Measurements from ENCODE around the gene NRXN3.

Gene NRXN3

DNA sequence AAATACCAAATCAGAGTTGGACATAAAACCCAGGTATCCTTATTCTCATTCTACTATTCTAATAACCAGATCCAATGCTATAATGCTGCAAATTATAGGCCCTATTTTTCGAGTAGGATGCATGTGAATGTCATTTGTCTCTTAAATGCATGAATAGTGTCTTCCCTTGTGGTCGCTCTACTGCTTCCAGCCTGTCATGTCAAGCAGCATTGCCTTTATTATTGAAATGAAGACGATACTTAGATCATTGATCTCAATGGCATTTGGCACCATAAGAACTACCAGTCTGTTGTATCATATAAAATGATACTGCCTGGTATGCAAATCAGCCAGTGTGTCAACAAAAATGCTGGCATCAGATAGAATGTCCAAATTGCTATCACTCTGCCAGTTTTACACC, 1392.0 kb downstream of the NRXN3 start:
- no peaks in the 10 kb centered on the region for H3K27me3 ChIP-seq (ENCODE audit: insufficient read depth, low read length)
- no peaks in the 10 kb centered on the region for H3K9me3 ChIP-seq (ENCODE audit: insufficient read depth, low read depth, low read length)
- H3K9ac ChIP-seq (ENCODE audit: low read depth, low read length) = no peak overlapping the region
- H3K27ac ChIP-seq (ENCODE audit: low read length) = no peak overlapping the region
- no peaks in the 10 kb centered on the region for H3K36me3 ChIP-seq (ENCODE audit: insufficient read depth, low read depth, low read length)
- H3K4me1 ChIP-seq (ENCODE audit: insufficient read depth, low read length) = peaks cover 5% of the 10 kb centered on the region
- H3K4me3 ChIP-seq (ENCODE audit: low read length) = no peak overlapping the region

DNA sequence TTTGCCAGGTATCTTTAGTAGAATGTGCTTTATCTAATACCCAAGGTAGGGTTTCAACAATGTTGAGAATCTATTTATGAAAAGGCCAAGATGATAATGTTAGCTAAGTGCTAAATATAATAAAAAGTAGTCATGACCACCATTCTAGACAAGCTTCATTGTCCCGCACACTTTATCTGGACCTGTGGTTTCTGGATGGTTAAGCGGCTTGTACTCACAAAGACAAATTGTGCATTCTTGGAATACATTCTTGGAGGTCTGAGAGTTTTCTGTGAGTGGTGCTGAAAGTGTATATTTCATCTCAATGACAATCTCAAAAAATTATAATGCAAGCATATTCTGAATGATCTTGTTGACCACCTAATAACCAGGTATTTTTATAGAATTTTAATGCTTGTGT, 1394.2 kb downstream of the NRXN3 start:
- no peaks in the 10 kb centered on the region for H3K36me3 ChIP-seq (ENCODE audit: insufficient read depth, low read depth, low read length)
- H3K27me3 ChIP-seq (ENCODE audit: insufficient read depth, low read length) = no peaks in the 10 kb centered on the region
- no peaks in the 10 kb centered on the region for H3K9me3 ChIP-seq (ENCODE audit: insufficient read depth, low read depth, low read length)

GRCh38 chr14:79567306-79567705, 1397.1 kb downstream of the NRXN3 start:
- Histone ChIP-seq H3K4me3 (ENCODE audit: low read length) (no peak overlapping the region), H3K9ac (ENCODE audit: low read depth, low read length) (no peak overlapping the region), H3K9me3 (ENCODE audit: insufficient read depth, low read depth, low read length) (no peaks in the 10 kb centered on the region), H3K4me1 (ENCODE audit: insufficient read depth, low read length) (0 out of 2 replicates have a peak, but pooled peaks cover 6% of the 10 kb centered on the region), H3K36me3 (ENCODE audit: insufficient read depth, low read depth, low read length) (no peaks in the 10 kb centered on the region), H3K27me3 (ENCODE audit: insufficient read depth, low read length) (no peaks in the 10 kb centered on the region), H3K27ac (ENCODE audit: low read length) (no peak overlapping the region)

More for the DNA sequence above, 1394.2 kb downstream of the NRXN3 start:
- no peak overlapping the region for H3K4me3 ChIP-seq (ENCODE audit: low read length)
- H3K4me1 ChIP-seq (ENCODE audit: insufficient read depth, low read length) = peaks cover 11% of the 10 kb centered on the region
- H3K9ac ChIP-seq (ENCODE audit: low read depth, low read length) = no peak overlapping the region
- no peak overlapping the region for H3K27ac ChIP-seq (ENCODE audit: low read length)

DNA sequence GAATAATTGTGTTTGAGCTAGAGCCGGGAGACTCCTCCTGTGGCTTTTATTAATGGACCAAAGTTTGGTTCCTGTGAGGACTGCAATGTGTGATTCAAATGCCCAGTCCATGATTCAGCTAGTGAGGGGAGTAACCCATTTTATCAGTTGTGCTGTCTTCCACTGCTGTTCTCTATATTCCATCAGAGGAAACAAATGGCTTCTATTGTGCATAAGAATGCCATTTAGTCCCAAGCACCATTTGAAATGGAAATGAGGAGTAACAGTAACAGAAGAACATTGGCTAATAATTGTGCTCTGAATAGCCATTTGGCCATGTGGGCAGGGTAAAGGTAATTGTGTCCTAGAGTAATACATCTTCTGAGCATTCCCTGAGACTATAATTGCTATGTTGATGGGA, 1398.4 kb downstream of the NRXN3 start:
- Histone ChIP-seq H3K9me3 (ENCODE audit: insufficient read depth, low read depth, low read length) (no peaks in the 10 kb centered on the region), H3K27me3 (ENCODE audit: insufficient read depth, low read length) (no peaks in the 10 kb centered on the region), H3K27ac (ENCODE audit: low read length) (no peak overlapping the region), H3K4me1 (ENCODE audit: insufficient read depth, low read length) (0 out of 2 replicates have a peak, but pooled peaks cover 6% of the 10 kb centered on the region), H3K4me3 (ENCODE audit: low read length) (no peak overlapping the region), H3K9ac (ENCODE audit: low read depth, low read length) (no peak overlapping the region), H3K36me3 (ENCODE audit: insufficient read depth, low read depth, low read length) (no peaks in the 10 kb centered on the region)

DNA sequence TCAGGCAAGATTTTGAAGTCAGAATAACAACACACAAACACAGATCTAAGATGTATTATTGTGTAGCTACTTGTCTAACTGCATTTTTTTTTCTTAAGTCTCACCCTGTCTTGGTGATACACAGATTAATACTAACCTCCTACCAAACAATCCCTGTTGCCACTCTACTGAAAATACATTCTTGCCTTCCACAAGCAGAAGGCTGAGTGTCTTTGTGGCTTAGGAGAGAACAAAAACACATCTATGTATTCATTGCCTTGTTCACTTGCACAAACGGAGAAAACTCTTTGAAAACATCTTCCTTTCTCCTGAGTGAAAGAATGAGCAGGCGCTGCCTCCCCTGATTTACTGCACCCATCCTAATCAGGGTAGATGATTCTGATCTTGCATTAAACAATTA, 1398.9 kb downstream of the NRXN3 start:
- Histone ChIP-seq H3K4me1 (ENCODE audit: insufficient read depth, low read length) (0 out of 2 replicates have a peak, but pooled peaks cover 6% of the 10 kb centered on the region), H3K4me3 (ENCODE audit: low read length) (no peak overlapping the region), H3K9ac (ENCODE audit: low read depth, low read length) (no peak overlapping the region), H3K27me3 (ENCODE audit: insufficient read depth, low read length) (no peaks in the 10 kb centered on the region), H3K9me3 (ENCODE audit: insufficient read depth, low read depth, low read length) (no peaks in the 10 kb centered on the region), H3K36me3 (ENCODE audit: insufficient read depth, low read depth, low read length) (no peaks in the 10 kb centered on the region), H3K27ac (ENCODE audit: low read length) (no peak overlapping the region)

DNA sequence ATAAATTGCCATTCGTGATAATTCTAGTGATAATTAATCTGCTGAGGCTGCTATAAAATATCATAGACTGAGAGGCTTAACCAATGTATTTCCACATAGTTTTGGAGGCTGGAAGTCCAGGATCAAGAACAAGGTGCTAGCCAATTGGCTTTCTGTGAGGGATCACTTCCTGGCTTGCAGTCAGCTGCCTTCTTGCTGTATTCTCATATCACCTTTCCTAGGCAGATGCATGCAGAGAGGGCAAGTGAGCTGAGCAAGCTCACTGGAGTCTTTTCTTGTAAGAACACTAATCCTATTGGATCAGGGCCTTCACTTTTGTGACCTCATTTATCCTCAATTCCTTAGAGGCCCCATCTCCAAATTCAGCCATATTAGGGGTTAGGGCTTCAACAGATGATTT, 1400.5 kb downstream of the NRXN3 start:
- no peaks in the 10 kb centered on the region for H3K27me3 ChIP-seq (ENCODE audit: insufficient read depth, low read length)
- H3K36me3 ChIP-seq (ENCODE audit: insufficient read depth, low read depth, low read length) = no peaks in the 10 kb centered on the region
- H3K9me3 ChIP-seq (ENCODE audit: insufficient read depth, low read depth, low read length) = no peaks in the 10 kb centered on the region
- no peak overlapping the region for H3K9ac ChIP-seq (ENCODE audit: low read depth, low read length)
- no peak overlapping the region for H3K4me3 ChIP-seq (ENCODE audit: low read length)
- H3K4me1 ChIP-seq (ENCODE audit: insufficient read depth, low read length) = peaks cover 15% of the 10 kb centered on the region; the same call in 1 of the 2 replicates
- H3K27ac ChIP-seq (ENCODE audit: low read length) = no peak overlapping the region

DNA sequence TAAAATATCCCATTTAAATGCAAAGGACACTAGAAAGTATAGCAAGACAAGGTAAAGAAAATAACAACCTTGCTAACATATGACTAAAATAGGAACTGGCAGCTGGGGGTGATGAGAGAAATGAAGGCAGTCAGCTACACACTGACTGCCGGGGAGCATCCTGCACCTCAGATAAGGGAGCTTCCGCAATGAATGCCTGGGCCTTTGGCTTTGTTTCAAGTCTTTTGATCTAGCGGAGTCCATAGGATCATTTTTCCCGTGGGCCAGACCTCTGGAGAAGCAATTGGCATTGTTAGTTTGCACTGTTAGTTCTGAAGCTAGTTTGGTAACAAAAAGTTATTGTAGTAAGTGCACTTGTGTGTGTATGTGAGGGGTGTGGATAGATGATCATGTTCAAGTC, 1401.2 kb downstream of the NRXN3 start:
- no peaks in the 10 kb centered on the region for H3K9me3 ChIP-seq (ENCODE audit: insufficient read depth, low read depth, low read length)
- H3K4me1 ChIP-seq (ENCODE audit: insufficient read depth, low read length) = peaks cover 21% of the 10 kb centered on the region; the same call in 1 of the 2 replicates
- no peaks in the 10 kb centered on the region for H3K27me3 ChIP-seq (ENCODE audit: insufficient read depth, low read length)
- H3K27ac ChIP-seq (ENCODE audit: low read length) = no peak overlapping the region
- H3K36me3 ChIP-seq (ENCODE audit: insufficient read depth, low read depth, low read length) = no peaks in the 10 kb centered on the region
- no peak overlapping the region for H3K9ac ChIP-seq (ENCODE audit: low read depth, low read length)
- no peak overlapping the region for H3K4me3 ChIP-seq (ENCODE audit: low read length)

DNA sequence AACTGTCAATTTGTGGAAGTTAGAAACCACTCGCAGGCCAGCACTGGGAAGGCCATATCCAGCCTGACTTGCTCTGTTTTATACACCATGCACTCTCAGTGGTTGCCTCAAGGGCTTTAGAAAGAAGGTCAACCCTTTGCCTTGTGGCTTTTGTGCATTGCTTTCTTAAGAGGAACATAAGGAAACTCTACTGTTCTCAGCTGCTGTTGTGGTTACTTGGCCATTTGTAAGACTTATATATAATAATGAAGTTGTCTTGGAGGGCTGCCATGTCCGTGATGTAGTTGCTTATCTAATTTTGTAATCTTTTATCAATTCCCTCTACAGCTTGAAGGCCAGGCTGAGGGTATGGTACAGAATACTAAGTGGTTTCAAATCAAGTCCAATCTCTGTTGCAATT, 1403.3 kb downstream of the NRXN3 start:
- no peak overlapping the region for H3K27ac ChIP-seq (ENCODE audit: low read length)
- no peaks in the 10 kb centered on the region for H3K36me3 ChIP-seq (ENCODE audit: insufficient read depth, low read depth, low read length)
- no peak overlapping the region for H3K9ac ChIP-seq (ENCODE audit: low read depth, low read length)
- H3K9me3 ChIP-seq (ENCODE audit: insufficient read depth, low read depth, low read length) = no peaks in the 10 kb centered on the region
- no peaks in the 10 kb centered on the region for H3K27me3 ChIP-seq (ENCODE audit: insufficient read depth, low read length)
- peaks cover 24% of the 10 kb centered on the region; the same call in 1 of the 2 replicates for H3K4me1 ChIP-seq (ENCODE audit: insufficient read depth, low read length)
- H3K4me3 ChIP-seq (ENCODE audit: low read length) = no peak overlapping the region

DNA sequence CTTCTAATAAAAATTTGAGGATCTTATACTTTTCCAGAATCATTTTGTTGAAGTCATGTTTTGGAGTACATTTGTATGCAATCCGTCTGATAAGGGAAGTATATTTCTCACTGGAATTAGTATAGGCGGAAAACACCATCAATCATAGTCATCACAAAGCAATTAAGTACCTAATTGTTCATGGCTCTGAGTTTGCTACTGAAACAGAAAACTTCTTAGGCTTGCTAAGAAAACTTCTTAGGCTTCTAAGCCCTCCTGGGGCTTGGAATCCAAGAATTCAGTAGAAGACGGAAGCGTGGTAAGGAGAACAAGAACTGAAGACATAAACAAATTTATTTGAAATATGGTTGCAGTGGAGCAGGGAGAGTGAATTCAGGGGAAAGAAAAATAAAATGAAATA, 1404.9 kb downstream of the NRXN3 start:
- Histone ChIP-seq H3K4me1 (ENCODE audit: insufficient read depth, low read length) (peaks cover 20% of the 10 kb centered on the region; the same call in 1 of the 2 replicates), H3K9ac (ENCODE audit: low read depth, low read length) (no peak overlapping the region), H3K4me3 (ENCODE audit: low read length) (no peak overlapping the region), H3K27ac (ENCODE audit: low read length) (no peak overlapping the region), H3K9me3 (ENCODE audit: insufficient read depth, low read depth, low read length) (no peaks in the 10 kb centered on the region), H3K36me3 (ENCODE audit: insufficient read depth, low read depth, low read length) (no peaks in the 10 kb centered on the region), H3K27me3 (ENCODE audit: insufficient read depth, low read length) (no peaks in the 10 kb centered on the region)

- Histone ChIP-seq H3K27ac (ENCODE audit: low read length) (no peak overlapping the region), H3K4me1 (ENCODE audit: insufficient read depth, low read length) (peaks cover 28% of the 10 kb centered on the region), H3K9ac (ENCODE audit: low read depth, low read length) (no peak overlapping the region), H3K27me3 (ENCODE audit: insufficient read depth, low read length) (no peaks in the 10 kb centered on the region), H3K9me3 (ENCODE audit: insufficient read depth, low read depth, low read length) (no peaks in the 10 kb centered on the region), H3K4me3 (ENCODE audit: low read length) (no peak overlapping the region), H3K36me3 (ENCODE audit: insufficient read depth, low read depth, low read length) (no peaks in the 10 kb centered on the region)
These were observed 1406.3 kb downstream of the NRXN3 start for GRCh38 chr14:79576424-79576823.

DNA sequence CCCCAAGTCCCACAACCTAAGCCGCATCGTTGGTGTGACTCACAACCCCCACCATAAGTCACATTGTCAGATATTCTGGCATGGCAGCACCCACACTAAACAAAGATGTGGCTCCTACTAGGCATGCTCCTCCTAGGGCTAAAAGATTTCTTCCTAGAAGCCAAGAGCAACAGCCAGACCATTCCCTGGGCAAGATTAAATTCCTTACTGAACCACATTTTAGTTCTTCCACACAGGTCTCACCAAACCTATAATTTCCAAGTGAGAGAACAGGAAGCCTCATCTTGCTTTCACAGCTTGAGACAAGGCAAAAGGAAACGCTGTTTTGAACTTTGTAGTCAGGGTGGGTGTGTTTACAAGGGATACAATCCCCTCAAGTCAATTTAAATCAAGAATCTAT, 1408.3 kb downstream of the NRXN3 start:
- H3K9ac ChIP-seq (ENCODE audit: low read depth, low read length) = no peak overlapping the region
- no peaks in the 10 kb centered on the region for H3K36me3 ChIP-seq (ENCODE audit: insufficient read depth, low read depth, low read length)
- H3K4me3 ChIP-seq (ENCODE audit: low read length) = no peak overlapping the region
- H3K9me3 ChIP-seq (ENCODE audit: insufficient read depth, low read depth, low read length) = no peaks in the 10 kb centered on the region
- peaks cover 28% of the 10 kb centered on the region for H3K4me1 ChIP-seq (ENCODE audit: insufficient read depth, low read length)
- H3K27ac ChIP-seq (ENCODE audit: low read length) = no peak overlapping the region
- H3K27me3 ChIP-seq (ENCODE audit: insufficient read depth, low read length) = no peaks in the 10 kb centered on the region

GRCh38 chr14:79580414-79580813, 1410.2 kb downstream of the NRXN3 start:
- H3K9me3 ChIP-seq (ENCODE audit: insufficient read depth, low read depth, low read length) = no peaks in the 10 kb centered on the region
- H3K4me1 ChIP-seq (ENCODE audit: insufficient read depth, low read length) = peaks cover 20% of the 10 kb centered on the region
- H3K4me3 ChIP-seq (ENCODE audit: low read length) = no peak overlapping the region
- no peaks in the 10 kb centered on the region for H3K27me3 ChIP-seq (ENCODE audit: insufficient read depth, low read length)
- H3K9ac ChIP-seq (ENCODE audit: low read depth, low read length) = no peak overlapping the region
- H3K36me3 ChIP-seq (ENCODE audit: insufficient read depth, low read depth, low read length) = no peaks in the 10 kb centered on the region
- no peak overlapping the region for H3K27ac ChIP-seq (ENCODE audit: low read length)

GRCh38 chr14:79580906-79581305, 1410.7 kb downstream of the NRXN3 start:
- H3K36me3 ChIP-seq (ENCODE audit: insufficient read depth, low read depth, low read length) = no peaks in the 10 kb centered on the region
- H3K4me3 ChIP-seq (ENCODE audit: low read length) = no peak overlapping the region
- H3K27me3 ChIP-seq (ENCODE audit: insufficient read depth, low read length) = no peaks in the 10 kb centered on the region
- H3K9ac ChIP-seq (ENCODE audit: low read depth, low read length) = no peak overlapping the region
- no peak overlapping the region for H3K27ac ChIP-seq (ENCODE audit: low read length)
- H3K9me3 ChIP-seq (ENCODE audit: insufficient read depth, low read depth, low read length) = no peaks in the 10 kb centered on the region
- H3K4me1 ChIP-seq (ENCODE audit: insufficient read depth, low read length) = peaks cover 18% of the 10 kb centered on the region
